HG03558 (cell line): Measurements from ENCODE around the gene EBF3.

ENCODE experiments used
- ATAC-seq: cut with Tn5 transposase; IDR thresholded peaks from one replicate; pipeline ENCODE4 v1.9.1; 2021; ENCODE audit warnings: moderate number of reproducible peaks; ENCODE audit not compliant: unreplicated experiment; ENCODE audit errors: extremely low read depth

Gene EBF3

DNA sequence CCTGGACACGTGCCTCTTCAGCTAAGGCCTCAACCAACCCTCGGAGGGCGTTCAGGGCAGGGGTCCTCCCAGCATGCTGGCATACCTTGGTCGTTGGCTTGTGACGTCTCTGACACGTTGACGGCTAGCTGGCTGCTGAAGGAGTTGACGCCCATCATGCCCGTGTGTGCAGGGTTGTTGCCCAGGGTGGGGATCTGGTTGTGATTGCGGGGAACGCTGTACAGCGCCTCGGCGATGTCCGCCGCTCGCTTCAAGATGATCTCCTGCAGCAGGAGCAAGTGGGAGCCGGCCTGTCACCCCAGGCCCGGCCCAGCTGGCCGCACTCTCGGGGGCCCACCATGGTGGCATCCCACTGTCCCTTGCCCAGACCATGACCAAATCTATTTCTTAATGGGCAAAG lies 122.0 kb downstream of the EBF3 start:
- no peak for ATAC-seq

DNA sequence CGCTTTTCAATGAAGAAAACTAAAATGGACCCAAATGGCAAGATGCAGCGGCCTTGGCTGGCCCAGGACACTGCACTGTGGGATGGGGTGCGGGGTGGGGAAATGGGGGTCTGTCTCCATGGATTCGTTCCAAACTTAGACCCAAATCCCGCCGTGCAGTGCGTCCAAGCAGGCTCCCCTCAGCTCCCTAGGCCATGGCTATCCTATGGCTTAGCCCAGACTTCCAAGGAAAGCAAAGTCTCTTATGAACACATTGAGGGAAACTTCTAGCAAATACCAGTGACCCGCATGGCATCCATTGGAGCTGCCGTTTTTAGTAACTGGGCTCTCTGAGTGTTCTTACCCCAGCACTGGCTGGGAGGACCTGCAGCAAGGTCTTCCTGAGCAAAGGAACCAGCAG lies 122.5 kb downstream of the EBF3 start:
- no peak for ATAC-seq

DNA sequence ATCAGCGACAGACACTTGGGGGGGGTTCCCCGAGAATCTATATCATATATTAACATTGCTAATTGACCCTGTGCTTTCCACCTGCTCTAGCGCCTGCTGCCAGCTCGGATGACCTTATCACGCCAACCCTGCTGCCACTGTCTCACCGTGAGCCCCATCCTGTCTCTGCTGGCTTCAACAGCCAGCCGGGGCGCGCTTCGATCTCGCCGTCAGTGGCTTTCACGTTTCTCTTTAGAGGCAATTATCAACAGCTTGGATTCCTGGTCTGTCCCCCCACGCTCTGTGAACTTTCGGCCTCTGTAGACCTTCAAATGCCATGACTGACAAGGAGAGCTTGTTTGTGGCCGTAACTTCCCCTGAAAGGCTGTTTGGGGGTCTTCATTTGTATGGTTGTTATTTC lies 123.0 kb downstream of the EBF3 start:
- ATAC-seq = no peak

GRCh38 chr10:129840196-129840590 lies 123.9 kb downstream of the EBF3 start:
- no peak for ATAC-seq

GRCh38 chr10:129839285-129840195 lies 124.5 kb downstream of the EBF3 start:
- ATAC-seq = no peak

- ATAC-seq = no peak
Observed at GRCh38 chr10:129838794-129839193, 125.3 kb downstream of the EBF3 start.

DNA sequence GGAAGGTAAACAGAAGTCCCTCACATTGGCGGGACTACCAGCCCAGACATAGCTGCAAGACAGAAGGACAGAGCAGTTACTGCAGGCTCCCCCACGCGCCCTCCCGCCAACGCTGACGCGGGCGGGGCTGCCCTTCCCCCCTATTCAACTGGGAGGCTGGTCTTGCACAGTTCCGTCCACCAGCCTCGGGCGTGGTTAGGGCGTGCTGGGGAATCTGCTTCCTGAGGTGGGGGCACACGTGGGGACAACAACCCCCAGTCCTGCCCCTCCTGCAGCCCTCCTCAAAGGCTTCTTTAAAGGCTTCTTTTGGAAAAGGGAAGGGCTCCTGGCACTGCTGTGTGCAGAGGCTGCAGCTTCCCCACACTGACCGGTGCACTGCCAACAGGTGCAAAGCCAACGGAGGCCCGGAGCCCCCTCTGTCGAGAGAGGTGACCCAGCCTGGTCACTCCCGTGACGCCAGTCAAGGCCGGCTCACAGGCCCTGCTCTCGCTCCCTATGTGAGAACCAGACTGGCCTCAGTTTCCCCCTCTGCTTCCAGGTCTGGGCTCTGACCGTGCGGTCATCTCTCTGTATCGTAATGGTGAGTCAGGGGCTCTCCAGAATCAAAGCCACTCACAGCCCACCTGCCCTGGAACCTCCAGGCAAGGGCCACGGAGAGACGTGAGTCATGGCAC lies 126.0 kb downstream of the EBF3 start:
- no peak for ATAC-seq

DNA sequence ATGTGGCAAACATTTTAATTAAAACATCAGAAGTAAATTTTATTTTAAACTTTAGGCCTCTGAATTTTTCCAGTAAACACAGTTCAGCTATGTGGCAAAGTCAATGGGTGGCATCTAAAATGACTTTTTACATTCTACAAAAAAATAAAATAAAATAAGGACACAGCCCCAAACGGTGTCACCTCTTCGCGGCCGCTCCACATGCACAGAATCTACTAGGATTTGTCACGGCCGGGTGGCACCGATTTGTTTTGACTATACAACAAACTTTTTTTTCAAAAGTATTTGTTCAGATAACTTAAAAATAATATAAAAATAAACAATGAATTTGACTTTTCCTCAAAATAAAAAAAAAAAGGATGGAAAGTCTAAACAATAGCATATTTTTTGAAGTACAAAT lies 127.8 kb downstream of the EBF3 start:
- no peak for ATAC-seq

- ATAC-seq = no peak
Observed at GRCh38 chr10:129833994-129834739, 129.9 kb downstream of the EBF3 start.

DNA sequence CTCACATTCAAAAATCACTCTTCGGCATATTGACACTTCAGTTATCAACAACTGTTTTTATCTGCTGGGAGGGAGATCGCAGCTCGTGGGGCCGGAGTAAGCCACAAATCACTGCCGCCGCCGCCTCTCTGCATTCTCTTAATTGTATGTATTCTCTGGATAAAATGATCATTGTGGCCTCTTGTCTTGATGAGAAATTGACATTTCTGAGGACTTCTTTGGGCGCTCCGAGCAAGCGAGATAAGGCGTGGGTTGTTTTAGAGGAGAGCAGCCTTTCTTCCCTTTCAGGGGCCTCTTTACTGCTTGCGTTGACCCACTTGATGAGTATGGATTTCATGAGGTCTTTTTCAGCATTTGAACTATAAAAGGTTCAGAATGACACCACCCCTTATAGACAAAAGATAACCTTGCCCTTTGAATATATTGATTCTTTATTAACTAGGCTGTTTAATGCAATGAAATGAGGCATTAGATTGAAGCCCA lies 130.6 kb downstream of the EBF3 start:
- ATAC-seq = no peak

- ATAC-seq = no peak
Observed at GRCh38 chr10:129832573-129833467, 131.3 kb downstream of the EBF3 start.

GRCh38 chr10:129831150-129831549 lies 132.9 kb downstream of the EBF3 start:
- no peak for ATAC-seq

- ATAC-seq = no peak
Observed at GRCh38 chr10:129825826-129826225, 138.2 kb downstream of the EBF3 start.

- ATAC-seq = no peak
Observed at GRCh38 chr10:129825221-129825620, 138.9 kb downstream of the EBF3 start.

GRCh38 chr10:129820451-129820850 lies 143.6 kb downstream of the EBF3 start:
- ATAC-seq = no peak

DNA sequence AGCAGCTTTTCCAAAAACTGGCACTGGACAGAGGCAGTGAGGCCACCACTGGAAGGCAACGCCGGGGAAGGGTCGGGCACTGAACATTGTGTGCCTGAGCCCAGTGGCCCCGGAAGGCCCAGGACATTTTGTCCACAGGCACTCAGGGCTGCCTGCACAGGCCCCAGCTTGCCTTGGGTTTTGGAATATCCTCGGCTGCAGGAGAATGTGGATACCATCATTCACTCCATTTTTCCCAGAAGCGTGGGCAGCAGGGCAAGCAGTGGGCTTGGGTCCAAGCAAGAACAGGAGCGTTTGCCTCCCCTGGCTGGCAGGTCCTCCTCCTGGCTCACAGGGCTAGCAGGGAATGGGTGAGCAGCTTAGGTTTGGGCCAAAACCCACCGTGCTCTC lies 147.4 kb downstream of the EBF3 start:
- no peak for ATAC-seq

- ATAC-seq = no peak
Observed at GRCh38 chr10:129815898-129816655, 148.0 kb downstream of the EBF3 start.

- ATAC-seq = no peak
Observed at GRCh38 chr10:129814681-129815646, 149.1 kb downstream of the EBF3 start.
